HG02970 (cell line): ENCODE data around the gene CST6.

Experiments
- ATAC-seq: cut with Tn5 transposase; IDR thresholded peaks from one replicate; pipeline ENCODE4 v1.9.1; 2021; ENCODE audit warnings: mild to moderate bottlenecking, moderate library complexity, moderate number of reproducible peaks; ENCODE audit not compliant: unreplicated experiment, low FRiP score

The CST6 gene

GRCh38 chr11:66011785-66012303 is at the start of gene CST6:
Gene CST6, plus strand, starts transcription at chr11:66012008. Its CDS starts 37 bp downstream, at chr11:66012045.
- no peak for ATAC-seq

GRCh38 chr11:65962141-65962564 is 49.7 kb upstream of the CST6 start:
- no peak for ATAC-seq

GRCh38 chr11:65964906-65965305 is 46.9 kb upstream of the CST6 start:
- ATAC-seq: no peak

- no peak for ATAC-seq
These were observed 45.6 kb upstream of the CST6 start for GRCh38 chr11:65965986-65966762.

- ATAC-seq: no peak
These were observed 44.4 kb upstream of the CST6 start for GRCh38 chr11:65967329-65967934.

- ATAC-seq: no peak
These were observed 43.0 kb upstream of the CST6 start for GRCh38 chr11:65968600-65969482.

- no peak for ATAC-seq
These were observed 39.7 kb upstream of the CST6 start for GRCh38 chr11:65972116-65972515.

GRCh38 chr11:65973439-65974110 is 38.2 kb upstream of the CST6 start:
- ATAC-seq: no peak

GRCh38 chr11:65975771-65976170 is 36.0 kb upstream of the CST6 start:
- ATAC-seq: no peak

- ATAC-seq: no peak
These were observed 35.3 kb upstream of the CST6 start for GRCh38 chr11:65976216-65977176.

- ATAC-seq: no peak
These were observed 34.0 kb upstream of the CST6 start for GRCh38 chr11:65977621-65978390.

GRCh38 chr11:65978391-65979238 is 33.2 kb upstream of the CST6 start:
- no peak for ATAC-seq

GRCh38 chr11:65979261-65979759 is 32.5 kb upstream of the CST6 start:
- no peak for ATAC-seq

GRCh38 chr11:65981101-65981740 is 30.6 kb upstream of the CST6 start:
- no peak for ATAC-seq

GRCh38 chr11:65981972-65982823 is 29.6 kb upstream of the CST6 start:
- no peak for ATAC-seq
